Measurements from ENCODE around the gene ETNK2.

ETNK2 gene

DNA sequence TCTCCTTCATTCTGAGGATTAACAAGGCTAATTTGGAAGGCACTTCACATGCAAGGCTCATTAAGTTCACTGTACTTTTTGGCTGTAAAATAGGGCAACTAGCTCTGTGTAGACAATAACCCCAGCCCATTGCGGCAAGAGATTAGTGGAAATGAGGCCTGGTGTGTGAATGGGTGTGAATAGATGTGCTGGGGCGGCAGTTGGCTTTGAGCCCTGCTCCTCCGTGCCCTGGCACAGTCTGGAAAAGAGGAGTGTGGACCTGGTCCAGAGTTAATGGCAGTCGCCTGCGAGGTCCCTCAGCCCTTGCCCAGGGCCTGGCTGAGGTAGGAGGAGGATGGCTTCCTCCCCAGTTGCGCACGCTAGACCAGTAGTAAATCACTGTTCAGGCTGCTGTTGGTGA, 39.6 kb upstream of the ETNK2 start:
- DNase-seq (ENCODE audit: low read depth), result no peak
- no peak overlapping the region for H3K4me3 ChIP-seq (ENCODE audit: low read depth, low read length)
- TF ChIP-seq, protein P1, sequence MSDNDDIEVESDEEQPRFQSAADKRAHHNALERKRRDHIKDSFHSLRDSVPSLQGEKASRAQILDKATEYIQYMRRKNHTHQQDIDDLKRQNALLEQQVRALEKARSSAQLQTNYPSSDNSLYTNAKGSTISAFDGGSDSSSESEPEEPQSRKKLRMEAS (IDR thresholded peaks at IDR 0.05; ENCODE audit: low read depth, low read length), result no peak
- TF ChIP-seq POLR2A (IDR thresholded peaks at IDR 0.05; ENCODE audit: extremely low read depth, insufficient read length) (no peak), CTCF (IDR thresholded peaks at IDR 0.05; ENCODE audit: low read depth, low read length) (no peak), MYC (IDR thresholded peaks at IDR 0.05; ENCODE audit: low read depth, low read length) (no peak)

- peak; percentile 93 for DNase-seq (ENCODE audit: low read depth)
- H3K4me3 ChIP-seq (ENCODE audit: low read depth, low read length), result no peak overlapping the region
These were observed 38.7 kb upstream of the ETNK2 start for GRCh38 chr1:204190212-204191211.

GRCh38 chr1:204188959-204189639, 37.3 kb upstream of the ETNK2 start:
- H3K4me3 ChIP-seq (ENCODE audit: low read depth, low read length), result no peak overlapping the region
- no peak for TF ChIP-seq CTCF (IDR thresholded peaks at IDR 0.05; ENCODE audit: low read depth, low read length)
- TF ChIP-seq, protein P1 (IDR thresholded peaks at IDR 0.05; ENCODE audit: low read depth, low read length), result no peak
- no peak for TF ChIP-seq MYC (IDR thresholded peaks at IDR 0.05; ENCODE audit: low read depth, low read length)
- no peak for TF ChIP-seq POLR2A (IDR thresholded peaks at IDR 0.05; ENCODE audit: extremely low read depth, insufficient read length)
- DNase-seq (ENCODE audit: low read depth), result no peak

More at GRCh38 chr1:204190212-204191211, 38.7 kb upstream of the ETNK2 start:
- TF ChIP-seq, protein P1 (IDR thresholded peaks at IDR 0.05; ENCODE audit: low read depth, low read length), result peak; percentile 62
- TF ChIP-seq MYC (IDR thresholded peaks at IDR 0.05; ENCODE audit: low read depth, low read length), result peak; percentile 77
- no peak for TF ChIP-seq POLR2A (IDR thresholded peaks at IDR 0.05; ENCODE audit: extremely low read depth, insufficient read length)

- no peak for DNase-seq (ENCODE audit: low read depth)
- no peak overlapping the region for H3K4me3 ChIP-seq (ENCODE audit: low read depth, low read length)
- TF ChIP-seq, protein P1 (IDR thresholded peaks at IDR 0.05; ENCODE audit: low read depth, low read length), result no peak
- no peak for TF ChIP-seq CTCF (IDR thresholded peaks at IDR 0.05; ENCODE audit: low read depth, low read length)
- no peak for TF ChIP-seq POLR2A (IDR thresholded peaks at IDR 0.05; ENCODE audit: extremely low read depth, insufficient read length)
- TF ChIP-seq MYC (IDR thresholded peaks at IDR 0.05; ENCODE audit: low read depth, low read length), result no peak
These were observed 34.8 kb upstream of the ETNK2 start for GRCh38 chr1:204186597-204186996.

DNA sequence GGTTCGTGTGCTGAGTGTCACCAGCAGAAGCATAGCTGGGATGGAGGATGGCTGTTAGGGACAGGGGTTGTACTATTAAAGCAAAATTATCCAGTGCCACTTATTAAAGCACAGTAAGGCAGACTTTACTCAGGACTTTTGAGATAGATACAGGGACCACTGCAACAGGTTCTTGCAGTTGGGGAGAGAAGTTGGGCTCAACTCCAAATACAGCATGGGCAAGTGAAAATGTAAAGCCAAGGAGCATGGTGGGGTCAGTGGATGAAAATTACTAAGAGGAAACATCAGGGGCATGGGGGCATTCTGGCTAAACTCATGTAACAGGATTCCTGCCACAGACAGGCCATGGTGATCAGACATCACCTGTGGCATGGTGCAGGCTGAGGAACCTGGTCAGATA, 29.3 kb upstream of the ETNK2 start:
- no peak for TF ChIP-seq CTCF (IDR thresholded peaks at IDR 0.05; ENCODE audit: low read depth, low read length)
- TF ChIP-seq, protein P1 (IDR thresholded peaks at IDR 0.05; ENCODE audit: low read depth, low read length), result no peak
- no peak for TF ChIP-seq MYC (IDR thresholded peaks at IDR 0.05; ENCODE audit: low read depth, low read length)
- TF ChIP-seq POLR2A (IDR thresholded peaks at IDR 0.05; ENCODE audit: extremely low read depth, insufficient read length), result no peak
- no peak for DNase-seq (ENCODE audit: low read depth)
- H3K4me3 ChIP-seq (ENCODE audit: low read depth, low read length), result no peak overlapping the region
